Fibroblast of villous mesenchyme (primary cell): ENCODE data around the gene PPFIBP1. TPM values are rescaled to one million over a fixed set of nuclear protein-coding genes. Genes with fewer than 3 reads are reported as not detected.
"Not testable (repeated sequence)": the region's sequence is repeated elsewhere in the genome, so short reads cannot be mapped to it uniquely, and the experiment has no call there.

ENCODE experiments used
- DNase-seq: peaks from one replicate; pipeline ENCODE4 v3.0.0-alpha.2; 2010; ENCODE audit warnings: low read depth
- H3K4me3 ChIP-seq: 2 replicates; pipeline ENCODE4 v1.5.1; 2011; ENCODE audit warnings: low read depth, mild to moderate bottlenecking, low read length
- CTCF ChIP-seq: IDR thresholded peaks from 2 replicates; pipeline ENCODE4 v1.5.1; 2012; ENCODE audit warnings: low read depth, mild to moderate bottlenecking, low read length; ENCODE audit not compliant: insufficient read depth
- total RNA-seq: library from RNA; depleted of rRNA; stranded (reverse); fragments of >200 nt; gene quantifications from 2 replicates; pipeline ENCODE4 v1.2.3, GENCODE V29; 2012

PPFIBP1 gene
- total RNA-seq, 1 donor, result 69.1 TPM

- DNase-seq, result no peak
- H3K4me3 ChIP-seq, result no peak overlapping the region
- no peak for TF ChIP-seq CTCF
Observed at GRCh38 chr12:27723212-27723611, 199.2 kb downstream of the PPFIBP1 start.

- TF ChIP-seq CTCF, result no peak
- DNase-seq, result no peak
- H3K4me3 ChIP-seq, result no peak overlapping the region
Observed at GRCh38 chr12:27730097-27730588, 206.1 kb downstream of the PPFIBP1 start.

GRCh38 chr12:27732281-27732680 is 208.3 kb downstream of the PPFIBP1 start:
- TF ChIP-seq CTCF, result peak; percentile 33
- no peak overlapping the region for H3K4me3 ChIP-seq
- DNase-seq, result no peak

- H3K4me3 ChIP-seq, result no peak overlapping the region
- TF ChIP-seq CTCF, result peak; percentile 82
- peak; percentile 44 for DNase-seq
Observed at GRCh38 chr12:27733052-27733656, 209.1 kb downstream of the PPFIBP1 start.

GRCh38 chr12:27733791-27734190 is 209.8 kb downstream of the PPFIBP1 start:
- H3K4me3 ChIP-seq, result no peak overlapping the region
- no peak for DNase-seq
- TF ChIP-seq CTCF, result no peak

GRCh38 chr12:27734321-27734720 is 210.3 kb downstream of the PPFIBP1 start:
- H3K4me3 ChIP-seq, DNase-seq: not testable (repeated sequence)

- TF ChIP-seq CTCF, result no peak
- DNase-seq, result no peak
- H3K4me3 ChIP-seq, result no peak overlapping the region
Observed at GRCh38 chr12:27743601-27744000, 219.6 kb downstream of the PPFIBP1 start.

Other genes starting within 250 kb of the PPFIBP1 start
- 20.0 and 21.6 TPM in 2 replicates for gene BMAL2, start 191.4 kb upstream of the PPFIBP1 start, total RNA-seq
- under 0.01 TPM in 1 of 2 replicates, not detected in the other for gene SMCO2, start 77.5 kb upstream of the PPFIBP1 start, total RNA-seq
- 0.86 and 1.3 TPM in 2 replicates for gene REP15, start 172.2 kb downstream of the PPFIBP1 start, total RNA-seq
- 42.2 and 55.7 TPM in 2 replicates for gene MRPS35, start 186.6 kb downstream of the PPFIBP1 start, total RNA-seq